K562 (cell line): ENCODE data around the gene PRKCE. TPM values are rescaled to one million over a fixed set of nuclear protein-coding genes. Genes with fewer than 3 reads are reported as not detected.

ENCODE experiments used
- CCNT2 ChIP-seq: IDR thresholded peaks from 2 replicates; pipeline ENCODE4 v1.6.1; 2011; ENCODE audit warnings: borderline replicate concordance, low read depth, mild to moderate bottlenecking, moderate library complexity, mixed read lengths, low read length; ENCODE audit not compliant: insufficient read length; ENCODE audit errors: extremely low read depth
- CHCHD3 ChIP-seq: fragments of 250-450 bp; sonication (Bioruptor Pico); IDR thresholded peaks from 2 replicates; pipeline ENCODE4 v2.1.2; 2022; ENCODE audit warnings: mild to moderate bottlenecking
- DLX4 ChIP-seq: fragments of 250-450 bp; sonication (Bioruptor Pico); IDR thresholded peaks from 2 replicates; pipeline ENCODE4 v1.6.1; 2021; ENCODE audit warnings: mild to moderate bottlenecking
- DNMT1 ChIP-seq: fragments of 450-650 bp; IDR thresholded peaks from 2 replicates; pipeline ENCODE4 v1.6.1; 2016; ENCODE audit warnings: antibody characterized with exemption, mild to moderate bottlenecking
- FOXO4 ChIP-seq: fragments of 450-650 bp; formaldehyde crosslinking; IDR thresholded peaks from 2 replicates; pipeline ENCODE4 v1.4.0; 2020; ENCODE audit warnings: mild to moderate bottlenecking, moderate library complexity
- HDAC8 ChIP-seq: fragments of 450-650 bp; IDR thresholded peaks from 2 replicates; pipeline ENCODE4 v1.6.1; 2016; ENCODE audit warnings: mild to moderate bottlenecking, missing genetic modification characterization, moderate library complexity, missing compliant biosample characterization
- HSF4 ChIP-seq: fragments of 250-450 bp; sonication (Bioruptor Pico); IDR thresholded peaks from 2 replicates; pipeline ENCODE4 v2.1.2; 2022; ENCODE audit warnings: mild to moderate bottlenecking, moderate library complexity, borderline replicate concordance
- IRF2 ChIP-seq: sonication (generic); formaldehyde crosslinking; IDR thresholded peaks from 2 replicates; pipeline ENCODE4 v1.8.1; 2022; ENCODE audit warnings: mild to moderate bottlenecking, missing genetic modification reagents
- MAX ChIP-seq: sonication (generic); formaldehyde crosslinking; IDR thresholded peaks from 2 replicates; pipeline ENCODE4 v1.9.0; 2022; ENCODE audit warnings: mild to moderate bottlenecking, missing genetic modification reagents
- MEF2A ChIP-seq: IDR thresholded peaks from 2 replicates; pipeline ENCODE4 v1.6.1; 2011; ENCODE audit warnings: low read depth, mild to moderate bottlenecking, low read length, moderate library complexity; ENCODE audit not compliant: control insufficient read depth
- NCOA2 ChIP-seq, 2 experiments: fragments of 450-650 bp; IDR thresholded peaks; 2 replicates each; pipeline ENCODE4 v1.6.1; 2018; ENCODE audit warnings: mild to moderate bottlenecking in 2 of 2, moderate library complexity in 1 of 2; ENCODE audit not compliant: partially characterized antibody in 2 of 2
- NR2C2 ChIP-seq, 2 experiments: fragments of 200-800 bp in 1 of 2; sonication (Bioruptor generic) in 1 of 2; sonication (generic) in 1 of 2; formaldehyde crosslinking in 1 of 2; IDR thresholded peaks; 2 replicates each; pipeline versions ENCODE4 v1.6.1 to v1.8.0; 2016 to 2022; ENCODE audit warnings: mild to moderate bottlenecking in 1 of 2, missing compliant biosample characterization in 1 of 2, missing genetic modification characterization in 1 of 2, missing genetic modification reagents in 1 of 2
- NRF1 ChIP-seq, 2 experiments: fragments of 450-650 bp; IDR thresholded peaks in 1 of 2; conservative IDR thresholded peaks in 1 of 2; 2 replicates each; pipeline ENCODE4 v1.6.1; 2014; ENCODE audit warnings: mild to moderate bottlenecking in 2 of 2
- PTTG1 ChIP-seq: fragments of 450-650 bp; IDR thresholded peaks from 2 replicates; pipeline ENCODE4 v1.6.1; 2016; ENCODE audit warnings: low read depth, mild to moderate bottlenecking, missing genetic modification characterization, missing compliant biosample characterization
- THAP12 ChIP-seq: fragments of 250-450 bp; sonication (Bioruptor Pico); IDR thresholded peaks from 2 replicates; pipeline ENCODE4 v1.9.0; 2021; ENCODE audit warnings: mild to moderate bottlenecking, inconsistent platforms
- ZNF134 ChIP-seq: fragments of 250-450 bp; sonication (Bioruptor Pico); conservative IDR thresholded peaks from 2 replicates; pipeline ENCODE4 v1.4.0; 2020
- ZNF384 ChIP-seq: IDR thresholded peaks from 2 replicates; pipeline ENCODE4 v1.6.1; 2012; ENCODE audit warnings: low read depth, low read length, improper control_type of control experiment
- ZNF518B ChIP-seq: fragments of 250-450 bp; sonication (Bioruptor Pico); IDR thresholded peaks from 2 replicates; pipeline ENCODE4 v1.5.0; 2021; ENCODE audit warnings: mild to moderate bottlenecking, moderate library complexity
- polyA plus RNA-seq, 8 experiments: library from polyadenylated mRNA; depleted of rRNA in 4 of 8; stranded (reverse) in 5 of 8; unstranded in 3 of 8; fragments of >200 nt; fragmentation: Nextera tagmentation in 2 of 8; fragmentation: Illumina TruSeq in 1 of 8; extraction: Ambion mirVana in 2 of 8; extraction: Trizol in 1 of 8; gene quantifications; 2 replicates each; pipeline versions ENCODE4 v1.2.1 to v1.2.3, GENCODE V29; 2011 to 2014; ENCODE audit warnings: inconsistent platforms in 1 of 8, missing spikeins in 1 of 8
- total RNA-seq, 7 experiments: library from RNA; depleted of rRNA in 6 of 7; stranded (reverse); fragments of >200 nt in 6 of 7; fragmentation: Illumina TruSeq in 2 of 7; extraction: Trizol in 2 of 7; gene quantifications; 2 replicates each; pipeline versions ENCODE4 v1.2.1 to v1.2.3, GENCODE V29; 2011 to 2021; ENCODE audit warnings: low replicate concordance in 1 of 7

Gene PRKCE
- total and polyA plus RNA-seq, 9 of the 15 experiments (the other 6 are each of a cell fraction or from before 2014, with no cell fraction given), result 0.06 to 1.0 (median 0.22) TPM; not detected in 1

- TF ChIP-seq NRF1 (conservative IDR thresholded peaks at IDR 0.05 in 1 of 2, IDR thresholded peaks at IDR 0.05 in 1 of 2) (peak; percentile 35 to 52; a peak in 2 of 4 replicates), HSF4 (CRISPR knock-in tag) (no peak), DLX4 (no peak), FOXO4 (no peak), NCOA2 (IDR thresholded peaks at IDR 0.05; ENCODE audit: partially characterized antibody in 2 of 2) (no peak), ZNF518B (CRISPR knock-in tag) (no peak), NR2C2 (CRISPR knock-in tag; IDR thresholded peaks at IDR 0.05) (no peak), NR2C2 (tag; IDR thresholded peaks at IDR 0.05) (no peak), DNMT1 (no peak), MEF2A (no peak), MAX (CRISPR knock-in tag) (no peak), HDAC8 (no peak), IRF2 (CRISPR knock-in tag) (no peak), ZNF134 (CRISPR knock-in tag) (no peak), THAP12 (CRISPR knock-in tag) (no peak), ZNF384 (no peak), PTTG1 (no peak), CHCHD3 (CRISPR knock-in tag) (no peak), CCNT2 (no peak)
Observed at GRCh38 chr2:45616658-45617411, 34.6 kb upstream of the PRKCE start (continued).
